A549 (cell line): ENCODE results near the gene GUCA1A. TPM values are rescaled to one million over a fixed set of nuclear protein-coding genes. Genes with fewer than 3 reads are reported as not detected.

Source experiments
- ATAC-seq, 2 experiments: fragments of 200-7000 bp in 1 of 2; fragments of >200 bp in 1 of 2; cut with Nextera tagmentation in 1 of 2; cut with Tn5 transposase in 1 of 2; 3 replicates each; pipeline versions ENCODE4 v1.8.0 to v1.9.1; 2018 to 2020; ENCODE audit warnings: mild to moderate bottlenecking in 1 of 2, moderate library complexity in 1 of 2
- CTCF ChIA-PET: fragments of 300-600 bp; sonication (Branson Sonifier 250); formaldehyde crosslinking; extraction: SDS; loops from one replicate; lab custom pipeline; 2021; ENCODE audit warnings: antibody characterized with exemption, inconsistent platforms; lab: Yijun Ruan, JAX
- POLR2A ChIA-PET: fragments of 350-600 bp; formaldehyde crosslinking; extraction: SDS; loops from one replicate; lab custom pipeline; 2021; ENCODE audit warnings: antibody characterized with exemption, inconsistent platforms; lab: Yijun Ruan, JAX
- DNase-seq, 2 experiments: peaks; one replicate each; pipeline versions ENCODE4 v3.0.0 to v3.0.0-alpha.2; 2011 to 2016; ENCODE audit warnings: low read depth in 1 of 2, low spot score in 1 of 2
- FAIRE-seq: peaks from 2 replicates; lab custom pipeline; 2011; peaks lifted over from hg19 to GRCh38; lab: Jason Lieb, UNC
- H3K27ac ChIP-seq, 2 experiments: fragments of >200 bp; sonication (Bioruptor Twin); formaldehyde crosslinking; 3 replicates each; pipeline ENCODE4 v1.5.1; 2016 to 2017
- H3K4me1 ChIP-seq: fragments of >200 bp; sonication (Bioruptor Twin); formaldehyde crosslinking; 3 replicates; pipeline ENCODE4 v1.6.1; 2016
- H3K4me2 ChIP-seq: fragments of >200 bp; sonication (Bioruptor Twin); formaldehyde crosslinking; 3 replicates; pipeline ENCODE4 v1.6.1; 2016
- H3K4me3 ChIP-seq: fragments of >200 bp; sonication (Bioruptor Twin); formaldehyde crosslinking; 3 replicates; pipeline ENCODE4 v1.5.1; 2016
- H3K9me3 ChIP-seq: fragments of >200 bp; sonication (Bioruptor Twin); formaldehyde crosslinking; 3 replicates; pipeline ENCODE4 v1.6.1; 2016
- ATOH8 ChIP-seq: fragments of 250-450 bp; sonication (Bioruptor Pico); IDR thresholded peaks from 2 replicates; pipeline ENCODE4 v1.5.0; 2020; ENCODE audit warnings: low read depth, mild to moderate bottlenecking, moderate library complexity
- BHLHE40 ChIP-seq: IDR thresholded peaks from 2 replicates; pipeline ENCODE4 v1.6.1; 2012; ENCODE audit warnings: low read depth, low read length, inconsistent platforms
- CEBPB ChIP-seq, 2 experiments: fragments of >200 bp in 1 of 2; sonication (Bioruptor Twin) in 1 of 2; formaldehyde crosslinking in 1 of 2; IDR thresholded peaks; 2 replicates each; pipeline ENCODE4 v1.6.1; 2012 to 2016
- CHD2 ChIP-seq: fragments of 150-350 bp; IDR thresholded peaks from 2 replicates; pipeline ENCODE4 v1.6.1; 2014; ENCODE audit warnings: low read length; ENCODE audit not compliant: partially characterized antibody
- EHMT2 ChIP-seq: fragments of 200-600 bp; sonication (generic); IDR thresholded peaks from 2 replicates; pipeline ENCODE4 v1.6.1; 2016; ENCODE audit warnings: antibody characterized with exemption, low read depth, mild to moderate bottlenecking, moderate library complexity
- EP300 ChIP-seq, 2 experiments: fragments of >200 bp; sonication (Bioruptor Twin); formaldehyde crosslinking; IDR thresholded peaks; 2 replicates in 1 of 2; 3 replicates in 1 of 2; pipeline ENCODE4 v1.6.1; 2016 to 2017
- FOSL2 ChIP-seq, 2 experiments: fragments of 450-650 bp in 1 of 2; fragments of >200 bp in 1 of 2; sonication (Bioruptor Twin) in 1 of 2; formaldehyde crosslinking; IDR thresholded peaks; 2 replicates each; pipeline versions ENCODE4 v1.5.0 to v1.6.1; 2016 to 2020; ENCODE audit warnings: mild to moderate bottlenecking in 1 of 2, moderate library complexity in 1 of 2
- GATA3 ChIP-seq: IDR thresholded peaks from 2 replicates; pipeline ENCODE4 v1.6.1; 2012; ENCODE audit warnings: borderline replicate concordance
- HDAC2 ChIP-seq: fragments of 200-600 bp; sonication (generic); IDR thresholded peaks from 2 replicates; pipeline ENCODE4 v1.6.1; 2016
- HOXA7 ChIP-seq: fragments of 250-450 bp; sonication (Bioruptor Pico); IDR thresholded peaks from 2 replicates; pipeline ENCODE4 v1.5.0; 2020; ENCODE audit warnings: mild to moderate bottlenecking, moderate library complexity
- JUNB ChIP-seq: fragments of >200 bp; sonication (Bioruptor Twin); formaldehyde crosslinking; IDR thresholded peaks from 2 replicates; pipeline ENCODE4 v1.6.1; 2016
- MAX ChIP-seq: IDR thresholded peaks from 2 replicates; pipeline ENCODE4 v1.6.1; 2012
- NFE2L2 ChIP-seq: fragments of 150-350 bp; conservative IDR thresholded peaks from 2 replicates; pipeline ENCODE4 v1.6.1; 2014; ENCODE audit warnings: low read length
- PBX3 ChIP-seq: IDR thresholded peaks from 2 replicates; pipeline ENCODE4 v1.6.1; 2012
- POLR2AphosphoS2 ChIP-seq: conservative IDR thresholded peaks from 2 replicates; pipeline ENCODE4 v1.6.1; 2012; ENCODE audit warnings: low read length, improper control_type of control experiment, inconsistent platforms
- RCOR1 ChIP-seq: fragments of 150-350 bp; IDR thresholded peaks from 2 replicates; pipeline ENCODE4 v1.6.1; 2014; ENCODE audit warnings: antibody characterized with exemption, low read length, low read depth
- RFX5 ChIP-seq: fragments of 450-650 bp; IDR thresholded peaks from 2 replicates; pipeline ENCODE4 v1.7.1; 2014; ENCODE audit warnings: antibody characterized with exemption, mild to moderate bottlenecking, moderate library complexity
- RNF2 ChIP-seq: fragments of 200-600 bp; sonication (generic); IDR thresholded peaks from 2 replicates; pipeline ENCODE4 v1.6.1; 2016; ENCODE audit warnings: low read depth, mild to moderate bottlenecking, antibody characterized with exemption, moderate library complexity, borderline replicate concordance
- ZFP36 ChIP-seq: fragments of 450-650 bp; IDR thresholded peaks from 2 replicates; pipeline ENCODE4 v1.6.1; 2014; ENCODE audit warnings: borderline replicate concordance; ENCODE audit not compliant: partially characterized antibody
- ZSCAN20 ChIP-seq: fragments of 250-450 bp; sonication (Bioruptor Pico); IDR thresholded peaks from 2 replicates; pipeline ENCODE4 v1.8.0; 2022; ENCODE audit warnings: mild to moderate bottlenecking, moderate library complexity
- WGBS: methylation state at CpG from one replicate; pipeline ENCODE4 v1.1.6; 2017; ENCODE audit errors: missing lambda C conversion rate; 5-methylcytosine and 5-hydroxymethylcytosine counted together
- polyA plus RNA-seq, 4 experiments: library from polyadenylated mRNA; depleted of rRNA in 3 of 4; stranded (reverse); fragments of >200 nt; fragmentation: RNase III in 1 of 4; extraction: RNeasy Plus Mini Kit Qiagen cat#74134 plus additional on column Dnase treatment in 1 of 4; gene quantifications; 2 replicates in 3 of 4; 3 replicates in 1 of 4; pipeline ENCODE4 v1.2.3, GENCODE V29; 2011 to 2017

Gene GUCA1A
- polyA plus RNA-seq, 2 of the 4 experiments (the other 2 are of a cell fraction): not detected

- H3K9me3 ChIP-seq: no peaks in the 10 kb centered on the region
- ChIA-PET POLR2A (interaction anchor here (0.6 kb wide), 1 partner anchor 698 kb away, joined by 4 read pairs; no protein-coding TSS in a partner anchor), CTCF (interaction anchor here (1.0 to 4.7 kb wide), 4 partner anchors 19 to 31 kb away, joined by 3 to 21 read pairs (median 4); no protein-coding TSS in a partner anchor)
- peak overlapping the region in 1 of 2 experiments; percentile 47; a peak in 2 of 6 replicates for H3K27ac ChIP-seq
- 80% methylated on average over 4 of the region's 4 CpGs for whole genome bisulfite sequencing
- FAIRE-seq: no peak
- ATAC-seq: no peak
- H3K4me3 ChIP-seq: no peak overlapping the region
- peaks cover 57% of the 10 kb centered on the region for H3K4me1 ChIP-seq
- no peak for DNase-seq
- no peak overlapping the region for H3K4me2 ChIP-seq
- TF ChIP-seq FOSL2 (IDR thresholded peaks at IDR 0.05) (no peak), FOSL2 (CRISPR knock-in tag; IDR thresholded peaks at IDR 0.05) (no peak), POLR2AphosphoS2 (no peak), ATOH8 (CRISPR knock-in tag) (no peak), HDAC2 (no peak), RNF2 (no peak), HOXA7 (CRISPR knock-in tag) (no peak), EP300 (IDR thresholded peaks at IDR 0.05) (no peak), NFE2L2 (no peak), MAX (no peak), RCOR1 (no peak), CEBPB (IDR thresholded peaks at IDR 0.05) (no peak), PBX3 (no peak), EHMT2 (no peak), ZFP36 (no peak), RFX5 (no peak), CHD2 (no peak)
Observed at GRCh38 chr6:42195415-42195814, 22.3 kb downstream of the GUCA1A start.

GRCh38 chr6:42197555-42198362, 24.6 kb downstream of the GUCA1A start:
- 0 out of 2 replicates have a peak, but pooled peaks have one; percentile 19 for TF ChIP-seq JUNB
- TF ChIP-seq GATA3: peak; percentile 29; the same call in 1 of the 2 replicates
- TF ChIP-seq MAX: peak; percentile 60
- TF ChIP-seq BHLHE40: no peak
- peak; percentile 64 for TF ChIP-seq FOSL2 (IDR thresholded peaks at IDR 0.05)
- peak; percentile 84 for TF ChIP-seq FOSL2 (CRISPR knock-in tag; IDR thresholded peaks at IDR 0.05)
- TF ChIP-seq ZSCAN20 (CRISPR knock-in tag): no peak
- CTCF ChIA-PET: interaction anchor here (5.8 kb wide), 1 partner anchor 16 kb away, joined by 31 read pairs; no protein-coding TSS in a partner anchor
- Histone ChIP-seq H3K4me2 (peak overlapping the region; percentile 67), H3K4me1 (peaks cover 76% of the 10 kb centered on the region), H3K9me3 (no peaks in the 10 kb centered on the region), H3K27ac (peak overlapping the region; percentile 72 to 86), H3K4me3 (no peak overlapping the region)
- ATAC-seq (peak; percentile 71 to 79), DNase-seq (peak; percentile 62 to 68), FAIRE-seq (no peak)
- WGBS: 33% methylated on average over 13 of the region's 13 CpGs
- POLR2A ChIA-PET: no interaction called here
